Hepatocyte (in vitro differentiated cells): Measurements from ENCODE around the gene DYRK4.

ENCODE experiments used
- CTCF ChIP-seq: fragments of 200-600 bp; sonication (generic); IDR thresholded peaks from 2 replicates; pipeline ENCODE4 v1.5.1; 2016; ENCODE audit warnings: antibody characterized with exemption, mild to moderate bottlenecking; ENCODE audit not compliant: poor library complexity
- EZH2 ChIP-seq: fragments of 200-600 bp; sonication (generic); IDR thresholded peaks from 2 replicates; pipeline ENCODE4 v1.6.1; 2016; ENCODE audit warnings: antibody characterized with exemption, mild to moderate bottlenecking, borderline replicate concordance
- EZH2phosphoT487 ChIP-seq: fragments of 200-600 bp; sonication (generic); IDR thresholded peaks from one replicate; pipeline ENCODE4 v1.6.1; 2018; ENCODE audit warnings: antibody characterized with exemption, mild to moderate bottlenecking, low read depth, moderate library complexity; ENCODE audit not compliant: unreplicated experiment, severe bottlenecking

DNA sequence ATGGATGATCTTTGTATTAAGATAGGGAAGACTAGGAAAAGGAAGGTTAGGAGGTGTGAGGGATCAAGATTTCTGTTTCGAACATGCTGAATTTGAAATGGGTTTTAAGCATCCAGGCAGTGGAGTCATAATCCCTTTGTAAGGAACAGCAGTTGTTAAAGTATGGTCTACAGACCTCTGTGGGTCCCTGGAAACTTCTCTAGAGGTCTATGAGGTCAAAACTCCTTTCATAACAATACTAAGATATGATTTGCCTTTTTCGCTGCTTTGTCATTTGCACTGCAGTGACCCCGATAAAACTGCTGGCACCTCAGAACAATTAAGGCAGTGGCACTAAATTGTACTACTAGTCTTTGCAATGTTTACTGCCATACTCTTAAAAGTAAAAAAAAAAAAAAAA is 21.8 kb upstream of the DYRK4 start:
- TF ChIP-seq CTCF (no peak), EZH2 (no peak), EZH2phosphoT487 (no peak)
